ENCODE data around the gene LRRFIP1. TPM values are rescaled to one million over a fixed set of nuclear protein-coding genes. Genes with fewer than 3 reads are reported as not detected.

Gene LRRFIP1
- total and polyA plus RNA-seq, 4 donors = 79.7 to 194 (median 94.1) TPM

DNA sequence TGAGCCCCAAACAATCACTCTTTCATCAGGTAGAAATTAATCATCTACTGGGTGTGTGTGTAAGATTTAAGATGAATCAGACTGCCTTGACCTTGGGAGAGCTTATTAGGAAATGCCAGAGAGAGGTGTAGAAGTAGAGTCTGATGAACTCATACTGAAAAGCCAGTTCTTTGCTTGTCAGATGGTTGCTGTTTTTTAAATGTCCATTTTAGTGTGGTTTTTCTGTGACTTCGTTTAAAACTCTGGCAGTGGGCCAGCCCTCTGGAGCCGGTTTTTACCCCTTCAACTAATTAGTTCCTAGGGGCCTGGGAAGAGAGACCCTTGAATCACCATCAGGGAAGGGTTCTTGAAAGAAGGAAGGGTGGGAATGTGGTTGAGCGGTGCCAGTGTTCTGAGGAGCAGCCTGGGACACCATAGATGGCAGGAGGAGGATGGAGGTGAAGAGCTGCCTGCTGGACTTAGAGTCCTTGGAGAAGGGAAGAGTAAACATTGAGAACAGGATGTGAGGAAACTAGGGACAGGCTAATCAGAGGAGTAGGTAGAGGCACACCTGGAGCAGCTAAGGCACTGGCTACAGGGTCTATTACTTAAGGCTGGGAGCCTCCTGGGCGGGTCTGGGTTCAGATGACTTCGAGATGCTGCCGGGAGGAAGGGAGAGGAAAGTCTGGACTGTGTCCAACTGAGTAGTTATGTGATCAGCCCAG is 66.1 kb downstream of the LRRFIP1 start:
- peaks cover 21 to 54% (median 29%) of the 10 kb centered on the region in 5 donors for H3K4me1 ChIP-seq (ENCODE audit: control insufficient read depth in 5 of 5, insufficient read depth in 5 of 5, low read length in 5 of 5)
- ATAC-seq (ENCODE audit: insufficient read depth, low FRiP score) = no peak
- H3K9me3 ChIP-seq (ENCODE audit: control insufficient read depth in 4 of 4, insufficient read depth in 3 of 4, low read length in 3 of 4) = no peaks in the 10 kb centered on the region
- H3K4me3 ChIP-seq = peak overlapping the region; percentile 46
- H3K9ac ChIP-seq (ENCODE audit: insufficient read depth in 1 of 2, low read length in 2 of 2) = peak overlapping the region; percentile 72 to 73
- 9 to 16% methylated on average over 6 of the region's 6 CpGs for WGBS, 2 donors
- peak overlapping the region; percentile 93 to 99 for H3K27ac ChIP-seq (ENCODE audit: low read depth in 1 of 2, low read length in 1 of 2)
- peak; percentile 30 to 56 (median 42) for DNase-seq
- no peaks in the 10 kb centered on the region for H3K36me3 ChIP-seq (ENCODE audit: control insufficient read depth in 4 of 4, insufficient read depth in 4 of 4, low read length in 4 of 4)
- TF ChIP-seq, protein P1, sequence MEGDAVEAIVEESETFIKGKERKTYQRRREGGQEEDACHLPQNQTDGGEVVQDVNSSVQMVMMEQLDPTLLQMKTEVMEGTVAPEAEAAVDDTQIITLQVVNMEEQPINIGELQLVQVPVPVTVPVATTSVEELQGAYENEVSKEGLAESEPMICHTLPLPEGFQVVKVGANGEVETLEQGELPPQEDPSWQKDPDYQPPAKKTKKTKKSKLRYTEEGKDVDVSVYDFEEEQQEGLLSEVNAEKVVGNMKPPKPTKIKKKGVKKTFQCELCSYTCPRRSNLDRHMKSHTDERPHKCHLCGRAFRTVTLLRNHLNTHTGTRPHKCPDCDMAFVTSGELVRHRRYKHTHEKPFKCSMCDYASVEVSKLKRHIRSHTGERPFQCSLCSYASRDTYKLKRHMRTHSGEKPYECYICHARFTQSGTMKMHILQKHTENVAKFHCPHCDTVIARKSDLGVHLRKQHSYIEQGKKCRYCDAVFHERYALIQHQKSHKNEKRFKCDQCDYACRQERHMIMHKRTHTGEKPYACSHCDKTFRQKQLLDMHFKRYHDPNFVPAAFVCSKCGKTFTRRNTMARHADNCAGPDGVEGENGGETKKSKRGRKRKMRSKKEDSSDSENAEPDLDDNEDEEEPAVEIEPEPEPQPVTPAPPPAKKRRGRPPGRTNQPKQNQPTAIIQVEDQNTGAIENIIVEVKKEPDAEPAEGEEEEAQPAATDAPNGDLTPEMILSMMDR (IDR thresholded peaks at IDR 0.05; ENCODE audit: control extremely low read depth, extremely low read depth) = no peak
- no peaks in the 10 kb centered on the region for H3K27me3 ChIP-seq (ENCODE audit: control insufficient read depth in 3 of 3, insufficient read depth in 3 of 3, low read length in 2 of 3)

GRCh38 chr2:237694415-237695194 is 67.2 kb downstream of the LRRFIP1 start:
- H3K27me3 ChIP-seq (ENCODE audit: control insufficient read depth in 3 of 3, insufficient read depth in 3 of 3, low read length in 2 of 3) = no peaks in the 10 kb centered on the region
- ATAC-seq (ENCODE audit: insufficient read depth, low FRiP score) (no peak), DNase-seq (no peak)
- peaks cover 21 to 56% (median 35%) of the 10 kb centered on the region in 5 donors for H3K4me1 ChIP-seq (ENCODE audit: control insufficient read depth in 5 of 5, insufficient read depth in 5 of 5, low read length in 5 of 5)
- H3K36me3 ChIP-seq (ENCODE audit: control insufficient read depth in 4 of 4, insufficient read depth in 4 of 4, low read length in 4 of 4) = no peaks in the 10 kb centered on the region
- H3K27ac ChIP-seq (ENCODE audit: low read depth in 1 of 2, low read length in 1 of 2) = peak overlapping the region; percentile 93 to 99
- H3K9ac ChIP-seq (ENCODE audit: insufficient read depth in 1 of 2, low read length in 2 of 2) = peak overlapping the region in 1 of 2 donors; percentile 40
- 17 to 39% methylated on average over 15 of the region's 15 CpGs for WGBS, 2 donors
- no peaks in the 10 kb centered on the region for H3K9me3 ChIP-seq (ENCODE audit: control insufficient read depth in 4 of 4, insufficient read depth in 3 of 4, low read length in 3 of 4)
- TF ChIP-seq, protein P1 (IDR thresholded peaks at IDR 0.05; ENCODE audit: control extremely low read depth, extremely low read depth) = no peak
- H3K4me3 ChIP-seq = no peak overlapping the region

- ATAC-seq (ENCODE audit: insufficient read depth, low FRiP score) (no peak), DNase-seq (peak in 2 of 3 donors; percentile 43 to 62)
- Histone ChIP-seq H3K27ac (ENCODE audit: low read depth in 1 of 2, low read length in 1 of 2) (peak overlapping the region; percentile 93 to 99), H3K27me3 (ENCODE audit: control insufficient read depth in 3 of 3, insufficient read depth in 3 of 3, low read length in 2 of 3) (no peaks in the 10 kb centered on the region), H3K4me3 (no peak overlapping the region), H3K36me3 (ENCODE audit: control insufficient read depth in 4 of 4, insufficient read depth in 4 of 4, low read length in 4 of 4) (no peaks in the 10 kb centered on the region), H3K9ac (ENCODE audit: insufficient read depth in 1 of 2, low read length in 2 of 2) (peak overlapping the region in 1 of 2 donors; percentile 40), H3K4me1 (ENCODE audit: control insufficient read depth in 5 of 5, insufficient read depth in 5 of 5, low read length in 5 of 5) (peaks cover 27 to 63% (median 41%) of the 10 kb centered on the region in 5 donors), H3K9me3 (ENCODE audit: control insufficient read depth in 4 of 4, insufficient read depth in 3 of 4, low read length in 3 of 4) (no peaks in the 10 kb centered on the region)
- WGBS, 2 donors = 5 to 11% methylated on average over 7 of the region's 7 CpGs
- TF ChIP-seq, protein P1 (IDR thresholded peaks at IDR 0.05; ENCODE audit: control extremely low read depth, extremely low read depth) = no peak
These were observed 67.9 kb downstream of the LRRFIP1 start for GRCh38 chr2:237695201-237695780.
